ENCODE data around the gene C7orf33. TPM values are rescaled to one million over a fixed set of nuclear protein-coding genes. Genes with fewer than 3 reads are reported as not detected.

Gene C7orf33
- not detected in 5 replicates for total RNA-seq (2022; extraction: Qiagen RNA extraction; ENCODE audit: low read depth)

GRCh38 chr7:148590471-148590870 is at the start of gene C7orf33:
Gene C7orf33, plus strand, starts transcription at chr7:148590766. Its CDS starts 160 bp downstream, at chr7:148590926.

Other genes with a start within 250 kb of the C7orf33 start
- gene CUL1, start 108.1 kb downstream of the C7orf33 start, total RNA-seq (2022; extraction: Qiagen RNA extraction; ENCODE audit: low read depth): 61.1 to 65.2 TPM (median 64.5 TPM) in 5 replicates

Measured in A549 treated with CpdA at 1 μM for 4 hours (cell line).